SK-N-SH (cell line): ENCODE data around the gene EOMES. TPM values are rescaled to one million over a fixed set of nuclear protein-coding genes. Genes with fewer than 3 reads are reported as not detected.

Experiments used
- CTCF ChIA-PET: fragments of 300-600, 350-600 bp; formaldehyde crosslinking; extraction: SDS; loops from one replicate; lab custom pipeline; 2021; lab: Yijun Ruan, JAX
- POLR2A ChIA-PET: fragments of 350-600 bp; sonication (Branson Sonifier 250); formaldehyde crosslinking; extraction: SDS; loops from one replicate; lab custom pipeline; 2020; ENCODE audit warnings: antibody characterized with exemption, inconsistent platforms; lab: Yijun Ruan, JAX
- DNase-seq: peaks from one replicate; pipeline ENCODE4 v3.0.0; 2012
- H2AFZ ChIP-seq: fragments of 200-600 bp; sonication (generic); 2 replicates; pipeline ENCODE4 v1.8.1; 2016; ENCODE audit warnings: antibody characterized with exemption, mild to moderate bottlenecking, low read depth
- H3F3A ChIP-seq: fragments of 200-600 bp; sonication (generic); replicated peaks from 2 replicates; pipeline ENCODE3; 2016; ENCODE audit warnings: antibody characterized with exemption, mild to moderate bottlenecking; ENCODE audit not compliant: insufficient read depth
- H3K27ac ChIP-seq, 2 experiments: fragments of 200-500 bp in 1 of 2; fragments of 200-600 bp in 1 of 2; sonication (Bioruptor generic) in 1 of 2; sonication (generic), shearing (Covaris generic) in 1 of 2; 2 replicates each; pipeline versions ENCODE4 v1.5.1 to v1.6.1; 2014 to 2016; ENCODE audit warnings: low read depth in 2 of 2, inconsistent platforms in 1 of 2, low read length in 1 of 2, mild to moderate bottlenecking in 1 of 2, mixed read lengths in 1 of 2
- H3K27me3 ChIP-seq: fragments of 200-600 bp; sonication (generic), shearing (Covaris generic); 2 replicates; pipeline ENCODE4 v1.6.1; 2016; ENCODE audit warnings: mixed run types; ENCODE audit not compliant: insufficient read depth
- H3K36me3 ChIP-seq, 2 experiments: fragments of 200-500 bp in 1 of 2; fragments of 200-600 bp in 1 of 2; sonication (Bioruptor generic) in 1 of 2; sonication (generic) in 1 of 2; replicated peaks in 1 of 2; 2 replicates each; pipeline versions ENCODE3 to v1.5.1; 2014 to 2016; ENCODE audit warnings: low read length in 1 of 2, mild to moderate bottlenecking in 1 of 2; ENCODE audit not compliant: insufficient read depth in 2 of 2, control insufficient read depth in 1 of 2
- H3K4me1 ChIP-seq, 2 experiments: fragments of 200-500 bp in 1 of 2; fragments of 200-600 bp in 1 of 2; sonication (Bioruptor generic) in 1 of 2; sonication (generic), shearing (Covaris generic) in 1 of 2; 2 replicates each; pipeline versions ENCODE4 v1.5.1 to v1.6.1; 2014 to 2016; ENCODE audit warnings: low read depth in 1 of 2, low read length in 1 of 2, mixed run types in 1 of 2; ENCODE audit not compliant: insufficient read depth in 2 of 2, control insufficient read depth in 1 of 2
- H3K4me2 ChIP-seq: fragments of 200-600 bp; sonication (generic), shearing (Covaris generic); 2 replicates; pipeline ENCODE4 v1.6.1; 2017; ENCODE audit warnings: mixed run types
- H3K4me3 ChIP-seq, 2 experiments: fragments of 200-500 bp in 1 of 2; fragments of 200-600 bp in 1 of 2; sonication (Bioruptor generic) in 1 of 2; sonication (generic), shearing (Covaris generic) in 1 of 2; 2 replicates each; pipeline versions ENCODE4 v1.5.1 to v1.8.1; 2014 to 2016; ENCODE audit warnings: low read depth in 2 of 2, inconsistent platforms in 1 of 2, low read length in 1 of 2, mild to moderate bottlenecking in 1 of 2, mixed read lengths in 1 of 2, moderate library complexity in 1 of 2
- H3K79me2 ChIP-seq: fragments of 200-600 bp; sonication (generic); 2 replicates; pipeline ENCODE4 v1.8.1; 2017; ENCODE audit warnings: mild to moderate bottlenecking; ENCODE audit not compliant: insufficient read depth
- H3K9ac ChIP-seq: fragments of 200-600 bp; sonication (generic); 2 replicates; pipeline ENCODE4 v1.6.1; 2017; ENCODE audit warnings: mixed run types
- H3K9me2 ChIP-seq: fragments of 200-600 bp; sonication (generic); 2 replicates; pipeline ENCODE4 v1.6.1; 2017; ENCODE audit warnings: mixed run types
- H3K9me3 ChIP-seq: fragments of 200-600 bp; sonication (generic); 2 replicates; pipeline ENCODE4 v1.6.1; 2017; ENCODE audit warnings: mixed run types, mild to moderate bottlenecking, moderate library complexity
- H4K20me1 ChIP-seq: fragments of 200-600 bp; sonication (generic); 2 replicates; pipeline ENCODE4 v1.6.1; 2017; ENCODE audit warnings: mild to moderate bottlenecking, mixed run types; ENCODE audit not compliant: insufficient read depth
- CHD2 ChIP-seq: fragments of 150-350 bp; IDR thresholded peaks from 2 replicates; pipeline ENCODE4 v1.6.1; 2018; ENCODE audit warnings: low read length; ENCODE audit not compliant: partially characterized antibody
- EZH2phosphoT487 ChIP-seq: fragments of 200-600 bp; sonication (generic); IDR thresholded peaks from 2 replicates; pipeline ENCODE4 v1.6.1; 2017; ENCODE audit warnings: low read depth, mixed run types, mild to moderate bottlenecking, antibody characterized with exemption, moderate library complexity, borderline replicate concordance
- FOXM1 ChIP-seq: IDR thresholded peaks from 2 replicates; pipeline ENCODE4 v1.4.0; 2012; ENCODE audit warnings: low read depth, mild to moderate bottlenecking
- JUND ChIP-seq: IDR thresholded peaks from 2 replicates; pipeline ENCODE4 v1.4.0; 2012
- RAD21 ChIP-seq: IDR thresholded peaks from 2 replicates; pipeline ENCODE4 v1.6.1; 2012; ENCODE audit warnings: mild to moderate bottlenecking, low read length
- RCOR1 ChIP-seq: fragments of 150-350 bp; IDR thresholded peaks from 2 replicates; pipeline ENCODE4 v1.6.1; 2017; ENCODE audit warnings: antibody characterized with exemption, low read length
- SIN3A ChIP-seq: IDR thresholded peaks from 2 replicates; pipeline ENCODE4 v1.6.1; 2012; ENCODE audit warnings: low read depth, mild to moderate bottlenecking, low read length, moderate library complexity, borderline replicate concordance
- TAF1 ChIP-seq: IDR thresholded peaks from 2 replicates; pipeline ENCODE4 v1.6.1; 2012; ENCODE audit warnings: low read depth, mild to moderate bottlenecking, low read length, moderate library complexity, borderline replicate concordance
- TCF12 ChIP-seq: IDR thresholded peaks from 2 replicates; pipeline ENCODE4 v1.4.0; 2012
- YY1 ChIP-seq: IDR thresholded peaks from 2 replicates; pipeline ENCODE4 v1.4.0; 2012; ENCODE audit warnings: low read depth, mild to moderate bottlenecking
- WGBS: methylation state at CpG from one replicate; pipeline ENCODE4 v1.1.6; 2017; ENCODE audit warnings: low lambda C conversion rate; 5-methylcytosine and 5-hydroxymethylcytosine counted together
- polyA plus RNA-seq, 3 experiments: library from polyadenylated mRNA; depleted of rRNA; stranded (reverse); fragments of >200 nt; gene quantifications; 2 replicates each; pipeline ENCODE4 v1.2.3, GENCODE V29; 2012
- TF ChIP-seq, protein P1 (sequence below): IDR thresholded peaks from 2 replicates; pipeline ENCODE4; 2012
- TF ChIP-seq, protein P2 (sequence below): fragments of 200-600 bp; sonication (generic); IDR thresholded peaks from 2 replicates; pipeline ENCODE4 v1.6.1; 2017; ENCODE audit warnings: antibody characterized with exemption, mild to moderate bottlenecking, moderate library complexity
- TF ChIP-seq, protein P3 (sequence below): IDR thresholded peaks from 2 replicates; pipeline ENCODE4 v1.4.0; 2012; ENCODE audit warnings: low read depth, borderline replicate concordance

EOMES gene
- polyA plus RNA-seq, 1 of the 3 experiments (the other 2 are of a cell fraction), result not detected

DNA sequence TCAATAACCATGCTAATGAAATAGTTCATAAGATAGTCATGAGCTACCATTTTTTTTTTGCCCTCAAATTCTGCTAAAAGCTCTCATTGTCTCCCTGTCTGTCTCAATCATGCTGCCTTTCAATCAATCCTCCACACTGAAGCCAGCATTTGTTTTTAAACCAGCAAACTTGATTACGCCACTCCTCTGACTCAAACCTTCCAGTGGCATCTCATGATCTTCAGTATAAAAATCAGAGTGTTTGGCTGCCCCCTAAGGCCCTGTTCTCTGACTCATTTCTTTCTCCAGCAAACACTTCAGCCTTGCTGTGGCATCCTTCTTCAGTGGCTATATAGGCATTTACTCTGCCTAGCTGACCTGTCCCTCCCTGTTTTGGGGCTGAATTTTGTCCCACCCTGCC lies 36.0 kb upstream of the EOMES start:
- no peaks in the 10 kb centered on the region for H3F3A ChIP-seq
- H3K36me3 ChIP-seq, result no peaks in the 10 kb centered on the region
- TF ChIP-seq, protein P1, sequence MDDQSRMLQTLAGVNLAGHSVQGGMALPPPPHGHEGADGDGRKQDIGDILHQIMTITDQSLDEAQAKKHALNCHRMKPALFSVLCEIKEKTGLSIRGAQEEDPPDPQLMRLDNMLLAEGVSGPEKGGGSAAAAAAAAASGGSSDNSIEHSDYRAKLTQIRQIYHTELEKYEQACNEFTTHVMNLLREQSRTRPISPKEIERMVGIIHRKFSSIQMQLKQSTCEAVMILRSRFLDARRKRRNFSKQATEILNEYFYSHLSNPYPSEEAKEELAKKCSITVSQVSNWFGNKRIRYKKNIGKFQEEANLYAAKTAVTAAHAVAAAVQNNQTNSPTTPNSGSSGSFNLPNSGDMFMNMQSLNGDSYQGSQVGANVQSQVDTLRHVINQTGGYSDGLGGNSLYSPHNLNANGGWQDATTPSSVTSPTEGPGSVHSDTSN, result peak; percentile 58
- TF ChIP-seq SIN3A (no peak), FOXM1 (no peak)
- TF ChIP-seq, protein P2, sequence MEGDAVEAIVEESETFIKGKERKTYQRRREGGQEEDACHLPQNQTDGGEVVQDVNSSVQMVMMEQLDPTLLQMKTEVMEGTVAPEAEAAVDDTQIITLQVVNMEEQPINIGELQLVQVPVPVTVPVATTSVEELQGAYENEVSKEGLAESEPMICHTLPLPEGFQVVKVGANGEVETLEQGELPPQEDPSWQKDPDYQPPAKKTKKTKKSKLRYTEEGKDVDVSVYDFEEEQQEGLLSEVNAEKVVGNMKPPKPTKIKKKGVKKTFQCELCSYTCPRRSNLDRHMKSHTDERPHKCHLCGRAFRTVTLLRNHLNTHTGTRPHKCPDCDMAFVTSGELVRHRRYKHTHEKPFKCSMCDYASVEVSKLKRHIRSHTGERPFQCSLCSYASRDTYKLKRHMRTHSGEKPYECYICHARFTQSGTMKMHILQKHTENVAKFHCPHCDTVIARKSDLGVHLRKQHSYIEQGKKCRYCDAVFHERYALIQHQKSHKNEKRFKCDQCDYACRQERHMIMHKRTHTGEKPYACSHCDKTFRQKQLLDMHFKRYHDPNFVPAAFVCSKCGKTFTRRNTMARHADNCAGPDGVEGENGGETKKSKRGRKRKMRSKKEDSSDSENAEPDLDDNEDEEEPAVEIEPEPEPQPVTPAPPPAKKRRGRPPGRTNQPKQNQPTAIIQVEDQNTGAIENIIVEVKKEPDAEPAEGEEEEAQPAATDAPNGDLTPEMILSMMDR, result no peak
- TF ChIP-seq, all 33 proteins: peak for 1
- no peak for DNase-seq
- Histone ChIP-seq H3K9me3 (no peaks in the 10 kb centered on the region), H3K79me2 (no peaks in the 10 kb centered on the region), H4K20me1 (no peaks in the 10 kb centered on the region), H3K4me3 (no peak overlapping the region), H3K9ac (no peak overlapping the region), H3K27me3 (peaks cover 6% of the 10 kb centered on the region; the same call in 1 of the 2 replicates), H3K27ac (no peak overlapping the region), H3K9me2 (no peaks in the 10 kb centered on the region), H3K4me1 (no peaks in the 10 kb centered on the region), H3K4me2 (no peak overlapping the region), H2AFZ (no peak overlapping the region)
- CTCF ChIA-PET, result interaction anchor here (0.6 kb wide), 1 partner anchor 10 kb away, joined by 3 read pairs; no protein-coding TSS in a partner anchor
- POLR2A ChIA-PET, result interaction anchor here (0.6 kb wide), 1 partner anchor 27 kb away, joined by 3 read pairs; no protein-coding TSS in a partner anchor
- 41% methylated on average over 1 of the region's 1 CpG for WGBS

DNA sequence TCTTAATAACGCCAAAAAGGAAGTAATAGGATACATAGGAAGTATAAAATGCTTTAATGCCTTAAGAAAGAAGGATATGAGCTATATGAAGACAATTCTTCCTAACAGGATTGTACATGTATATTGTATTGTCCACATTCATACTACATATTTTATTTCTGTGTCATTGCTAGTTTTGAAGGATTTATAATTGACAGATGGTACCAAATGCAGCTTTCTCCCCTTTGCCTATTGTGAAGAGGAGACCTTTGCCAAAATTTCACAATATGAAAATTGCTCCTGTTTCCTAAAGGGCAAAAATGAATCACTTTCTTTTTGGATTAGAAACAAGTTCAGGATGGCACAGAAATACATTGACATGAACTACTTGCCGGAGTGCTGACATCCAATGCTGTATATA lies 34.8 kb upstream of the EOMES start:
- Histone ChIP-seq H3K4me1 (no peaks in the 10 kb centered on the region), H3K4me2 (no peak overlapping the region), H3K36me3 (no peaks in the 10 kb centered on the region), H2AFZ (no peak overlapping the region), H3K9me3 (no peaks in the 10 kb centered on the region), H3K9me2 (no peaks in the 10 kb centered on the region), H3K9ac (no peak overlapping the region), H4K20me1 (no peaks in the 10 kb centered on the region), H3K4me3 (no peak overlapping the region), H3K79me2 (no peaks in the 10 kb centered on the region), H3K27ac (no peak overlapping the region), H3F3A (no peaks in the 10 kb centered on the region), H3K27me3 (peaks cover 6% of the 10 kb centered on the region; the same call in 1 of the 2 replicates)
- ChIA-PET CTCF (interaction anchor here (1.0 kb wide), 1 partner anchor 572 kb away, joined by 3 read pairs; no protein-coding TSS in a partner anchor), POLR2A (no interaction called here)
- DNase-seq, result no peak
- TF ChIP-seq, protein P2, result no peak
- no peak for TF ChIP-seq SIN3A
- no peak for TF ChIP-seq JUND
- no peak for TF ChIP-seq FOXM1
- no peak for TF ChIP-seq EZH2phosphoT487
- TF ChIP-seq, protein P3, sequence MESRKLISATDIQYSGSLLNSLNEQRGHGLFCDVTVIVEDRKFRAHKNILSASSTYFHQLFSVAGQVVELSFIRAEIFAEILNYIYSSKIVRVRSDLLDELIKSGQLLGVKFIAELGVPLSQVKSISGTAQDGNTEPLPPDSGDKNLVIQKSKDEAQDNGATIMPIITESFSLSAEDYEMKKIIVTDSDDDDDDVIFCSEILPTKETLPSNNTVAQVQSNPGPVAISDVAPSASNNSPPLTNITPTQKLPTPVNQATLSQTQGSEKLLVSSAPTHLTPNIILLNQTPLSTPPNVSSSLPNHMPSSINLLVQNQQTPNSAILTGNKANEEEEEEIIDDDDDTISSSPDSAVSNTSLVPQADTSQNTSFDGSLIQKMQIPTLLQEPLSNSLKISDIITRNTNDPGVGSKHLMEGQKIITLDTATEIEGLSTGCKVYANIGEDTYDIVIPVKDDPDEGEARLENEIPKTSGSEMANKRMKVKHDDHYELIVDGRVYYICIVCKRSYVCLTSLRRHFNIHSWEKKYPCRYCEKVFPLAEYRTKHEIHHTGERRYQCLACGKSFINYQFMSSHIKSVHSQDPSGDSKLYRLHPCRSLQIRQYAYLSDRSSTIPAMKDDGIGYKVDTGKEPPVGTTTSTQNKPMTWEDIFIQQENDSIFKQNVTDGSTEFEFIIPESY, result no peak
- TF ChIP-seq RCOR1, result no peak
- TF ChIP-seq YY1, result no peak
- no peak for TF ChIP-seq CHD2
- TF ChIP-seq TCF12, result no peak
- no peak for TF ChIP-seq RAD21
- TF ChIP-seq TAF1, result no peak
- WGBS, result 4% methylated on average over 2 of the region's 2 CpGs
